Testis (tissue), 3 donors: ENCODE measurements around the gene OR10G8. TPM values are rescaled to one million over a fixed set of nuclear protein-coding genes. Genes with fewer than 3 reads are reported as not detected.

Experiments
- DNase-seq: peaks from one replicate; pipeline ENCODE4 v3.0.0-alpha.2; 2019
- H3K27ac ChIP-seq, 2 donors: fragments of 200-600 bp; sonication (generic); one replicate each; pipeline ENCODE4 v1.5.1; 2019
- H3K27me3 ChIP-seq: fragments of 200-600 bp; sonication (generic); one replicate; pipeline ENCODE4 v1.5.1; 2019
- H3K36me3 ChIP-seq: fragments of 200-600 bp; sonication (generic); one replicate; pipeline ENCODE4 v1.5.1; 2017; ENCODE audit warnings: low read depth; ENCODE audit errors: missing control alignments
- H3K4me1 ChIP-seq: fragments of 200-600 bp; sonication (generic); one replicate; pipeline ENCODE4 v1.5.1; 2019
- H3K4me3 ChIP-seq, 2 donors: fragments of 200-600 bp; sonication (generic); one replicate each; pipeline ENCODE4 v1.5.1; 2017 to 2019
- H3K9me3 ChIP-seq: fragments of 200-600 bp; sonication (generic); one replicate; pipeline ENCODE4 v1.5.1; 2017
- POLR2A ChIP-seq: fragments of 450-650 bp; IDR thresholded peaks from one replicate; pipeline ENCODE4 v1.6.1; 2017; ENCODE audit warnings: antibody characterized with exemption, mild to moderate bottlenecking, moderate library complexity
- WGBS, 2 donors: methylation state at CpG; one replicate each; pipeline ENCODE4 v1.1.5; 2018; 5-methylcytosine and 5-hydroxymethylcytosine counted together
- intact Hi-C: fragments of 100-400 bp; cut with DNase I; formaldehyde crosslinking; loops from one replicate; pipeline ENCODE4 v1.15.1; 2023; ENCODE audit warnings: low total_unique reads
- polyA plus RNA-seq: library from polyadenylated mRNA; stranded (reverse); fragments of 350-450 nt; fragmentation: Illumina TruSeq; extraction: RNeasy Lipid Tissue Mini Kit (QIAGEN cat#74804); gene quantifications from one replicate; pipeline ENCODE4 v1.2.3, GENCODE V29; 2014; ENCODE audit warnings: low read depth, low replicate concordance; ENCODE audit not compliant: insufficient read depth
- total RNA-seq, 2 donors: library from RNA; depleted of rRNA; stranded (reverse); fragments of >200 nt; gene quantifications; one replicate each; pipeline ENCODE4 v1.2.3, GENCODE V29; 2016
- TF ChIP-seq, protein P1 (sequence below), 3 experiments: fragments of 450-650 bp in 2 of 3; fragments of 200-600 bp in 1 of 3; sonication (generic) in 1 of 3; IDR thresholded peaks; one replicate each; pipeline ENCODE4 v1.5.1; 2016 to 2019; ENCODE audit warnings: antibody characterized with exemption in 3 of 3, mild to moderate bottlenecking in 2 of 3, moderate library complexity in 1 of 3

OR10G8 gene
- total and polyA plus RNA-seq, 3 donors from 2014 or later: 1.7 to 5.8 TPM; not detected in 1

DNA sequence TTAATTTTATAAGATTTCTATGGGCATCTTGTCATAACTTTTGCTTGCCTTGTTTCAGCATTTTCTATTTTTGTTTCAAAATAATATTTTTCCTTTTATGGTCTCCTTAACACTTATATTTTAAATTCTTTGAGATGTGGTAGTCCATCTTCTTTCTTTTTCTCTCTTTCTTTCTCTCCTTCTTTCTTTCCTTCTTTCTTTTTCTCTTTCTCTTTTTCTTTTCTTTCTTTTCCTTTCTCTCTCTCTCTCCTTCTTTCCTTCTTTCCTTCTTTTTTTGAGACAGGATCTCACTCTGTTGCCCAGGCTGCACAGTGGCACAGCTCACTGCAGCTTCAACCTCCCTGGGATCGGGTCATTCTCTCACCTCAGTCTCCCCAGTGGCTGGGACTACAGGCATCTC lies 50.7 kb downstream of the OR10G8 start:
- TF ChIP-seq, protein P1, sequence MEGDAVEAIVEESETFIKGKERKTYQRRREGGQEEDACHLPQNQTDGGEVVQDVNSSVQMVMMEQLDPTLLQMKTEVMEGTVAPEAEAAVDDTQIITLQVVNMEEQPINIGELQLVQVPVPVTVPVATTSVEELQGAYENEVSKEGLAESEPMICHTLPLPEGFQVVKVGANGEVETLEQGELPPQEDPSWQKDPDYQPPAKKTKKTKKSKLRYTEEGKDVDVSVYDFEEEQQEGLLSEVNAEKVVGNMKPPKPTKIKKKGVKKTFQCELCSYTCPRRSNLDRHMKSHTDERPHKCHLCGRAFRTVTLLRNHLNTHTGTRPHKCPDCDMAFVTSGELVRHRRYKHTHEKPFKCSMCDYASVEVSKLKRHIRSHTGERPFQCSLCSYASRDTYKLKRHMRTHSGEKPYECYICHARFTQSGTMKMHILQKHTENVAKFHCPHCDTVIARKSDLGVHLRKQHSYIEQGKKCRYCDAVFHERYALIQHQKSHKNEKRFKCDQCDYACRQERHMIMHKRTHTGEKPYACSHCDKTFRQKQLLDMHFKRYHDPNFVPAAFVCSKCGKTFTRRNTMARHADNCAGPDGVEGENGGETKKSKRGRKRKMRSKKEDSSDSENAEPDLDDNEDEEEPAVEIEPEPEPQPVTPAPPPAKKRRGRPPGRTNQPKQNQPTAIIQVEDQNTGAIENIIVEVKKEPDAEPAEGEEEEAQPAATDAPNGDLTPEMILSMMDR (IDR thresholded peaks at IDR 0.05): no peak
- no peak for TF ChIP-seq POLR2A
- Histone ChIP-seq H3K36me3 (no peaks in the 10 kb centered on the region), H3K4me3 (no peak overlapping the region), H3K9me3 (no peaks in the 10 kb centered on the region), H3K27me3 (no peaks in the 10 kb centered on the region), H3K4me1 (peaks cover 9% of the 10 kb centered on the region), H3K27ac (no peak overlapping the region)
- DNase-seq: no peak
- WGBS, 2 donors: 78 to 94% methylated on average over 1 of the region's 1 CpG
- intact Hi-C loops: no loop called here

DNA sequence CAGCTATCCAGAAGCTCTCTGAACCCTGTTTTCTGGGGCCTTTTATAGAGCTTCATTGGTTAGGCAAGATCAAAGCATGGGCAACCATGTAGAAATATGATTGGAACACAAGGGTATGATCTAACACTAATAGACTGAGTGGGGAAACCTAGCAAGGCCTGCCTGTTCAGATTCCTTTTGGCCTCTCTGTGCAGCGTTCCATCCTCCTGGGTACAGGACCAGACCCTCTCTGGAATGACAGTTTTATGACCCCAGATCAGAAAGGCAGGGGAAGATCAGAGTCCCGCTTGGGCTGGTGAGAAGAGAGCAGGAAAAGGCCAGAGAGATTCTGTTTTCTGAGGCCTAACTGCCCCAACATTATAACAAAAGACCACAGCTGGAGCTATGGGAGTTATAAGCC lies 52.0 kb downstream of the OR10G8 start:
- H3K27ac ChIP-seq: no peak overlapping the region
- H3K27me3 ChIP-seq: no peaks in the 10 kb centered on the region
- no peak for TF ChIP-seq POLR2A
- TF ChIP-seq, protein P1 (IDR thresholded peaks at IDR 0.05): no peak
- H3K4me3 ChIP-seq: no peak overlapping the region
- H3K4me1 ChIP-seq: peaks cover 9% of the 10 kb centered on the region
- WGBS, 2 donors: 91 to 98% methylated on average over 2 of the region's 2 CpGs
- DNase-seq: no peak
- H3K9me3 ChIP-seq: no peaks in the 10 kb centered on the region
- intact Hi-C loops: no loop called here
- no peaks in the 10 kb centered on the region for H3K36me3 ChIP-seq

DNA sequence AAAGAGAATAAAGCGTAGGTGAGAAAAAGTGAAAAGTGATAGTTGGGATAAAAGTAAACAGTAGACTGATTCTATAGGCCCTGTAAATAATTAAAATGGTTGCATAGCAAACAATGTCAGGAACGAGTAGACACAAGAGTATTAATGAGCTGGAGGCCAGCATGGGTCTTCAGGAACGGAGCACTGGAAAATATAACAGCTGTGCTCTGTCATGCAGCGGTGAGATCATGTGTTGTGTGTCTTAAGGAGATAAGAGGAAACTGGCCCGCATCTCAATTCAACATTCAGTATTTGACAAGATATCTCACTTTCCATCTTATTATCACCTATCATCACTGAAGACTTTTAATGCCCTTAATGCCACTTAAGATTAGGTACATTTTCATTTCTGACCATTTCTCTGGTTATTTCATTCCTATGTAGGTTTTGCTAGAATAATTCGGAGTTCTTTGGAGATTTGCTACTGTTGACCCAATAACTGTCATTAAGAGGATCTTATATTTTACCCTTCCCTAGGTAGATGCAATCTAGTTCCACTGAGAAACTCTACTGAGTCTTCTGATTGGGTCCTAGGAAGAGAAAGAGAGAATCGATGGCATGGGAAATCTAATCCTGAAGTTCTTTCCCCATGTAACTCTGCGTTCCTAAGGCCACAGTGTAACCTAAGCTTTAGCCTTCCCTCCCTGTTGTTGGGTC lies 53.2 kb downstream of the OR10G8 start:
- Histone ChIP-seq H3K4me3 (no peak overlapping the region), H3K36me3 (no peaks in the 10 kb centered on the region), H3K27me3 (no peaks in the 10 kb centered on the region), H3K9me3 (no peaks in the 10 kb centered on the region), H3K4me1 (peaks cover 9% of the 10 kb centered on the region), H3K27ac (no peak overlapping the region)
- TF ChIP-seq POLR2A: no peak
- TF ChIP-seq, protein P1 (IDR thresholded peaks at IDR 0.05): no peak
- DNase-seq: no peak
- intact Hi-C loops: no loop called here
- 72 to 73% methylated on average over 8 of the region's 8 CpGs for WGBS, 2 donors

Other genes with a start within 250 kb of the OR10G8 start
- gene OR6M1, start 220.4 kb upstream of the OR10G8 start, total RNA-seq: not detected
- gene OR6M1, start 220.4 kb upstream of the OR10G8 start, polyA plus RNA-seq: not detected
- 1 to 10 TPM; 6.1 to 10.0 TPM for gene TMEM225, start 141.1 kb upstream of the OR10G8 start, total RNA-seq
- 49.1 TPM for gene TMEM225, start 141.1 kb upstream of the OR10G8 start, polyA plus RNA-seq
- 10 to 100 TPM in 1 of 2 donors, 1 to 10 TPM in 1; 5.6 to 11.7 TPM for gene OR8D4, start 124.6 kb upstream of the OR10G8 start, total RNA-seq
- gene OR8D4, start 124.6 kb upstream of the OR10G8 start, polyA plus RNA-seq: not detected
- gene OR4D5, start 87.2 kb upstream of the OR10G8 start, total RNA-seq: 1 to 10 TPM; 4.0 to 5.5 TPM
- gene OR4D5, start 87.2 kb upstream of the OR10G8 start, polyA plus RNA-seq: not detected
- not detected for gene OR6T1, start 83.0 kb upstream of the OR10G8 start, total RNA-seq
- gene OR6T1, start 83.0 kb upstream of the OR10G8 start, polyA plus RNA-seq: 0.71 TPM
- not detected for gene OR10S1, start 49.0 kb upstream of the OR10G8 start, total RNA-seq
- not detected for gene OR10S1, start 49.0 kb upstream of the OR10G8 start, polyA plus RNA-seq
- gene OR10G6, start 31.6 kb upstream of the OR10G8 start, total RNA-seq: not detected
- gene OR10G6, start 31.6 kb upstream of the OR10G8 start, polyA plus RNA-seq: not detected
- gene OR10G4, start 13.8 kb upstream of the OR10G8 start, total RNA-seq: 1 to 10 TPM; 4.1 to 4.6 TPM
- gene OR10G4, start 13.8 kb upstream of the OR10G8 start, polyA plus RNA-seq: 0.15 TPM
- 1 to 10 TPM; 1.9 to 2.4 TPM for gene OR10G9, start 3.8 kb upstream of the OR10G8 start, total RNA-seq
- gene OR10G9, start 3.8 kb upstream of the OR10G8 start, polyA plus RNA-seq: not detected
- not detected for gene OR10G7, start 14.5 kb downstream of the OR10G8 start, total RNA-seq
- gene OR10G7, start 14.5 kb downstream of the OR10G8 start, polyA plus RNA-seq: not detected
- 10 to 100 TPM; 26.6 to 31.3 TPM for gene VWA5A, start 88.7 kb downstream of the OR10G8 start, total RNA-seq
- gene VWA5A, start 88.7 kb downstream of the OR10G8 start, polyA plus RNA-seq: 28.3 TPM
- gene OR10D3, start 156.5 kb downstream of the OR10G8 start, total RNA-seq: 1 to 10 TPM; 1.5 to 1.6 TPM
- gene OR10D3, start 156.5 kb downstream of the OR10G8 start, polyA plus RNA-seq: not detected
- gene OR8G1, start 214.3 kb downstream of the OR10G8 start, total RNA-seq: 1 to 10 TPM; 1.2 to 2.6 TPM
- 0.29 TPM for gene OR8G1, start 214.3 kb downstream of the OR10G8 start, polyA plus RNA-seq
- 1 to 10 TPM; 2.5 to 4.5 TPM for gene OR8G5, start 229.6 kb downstream of the OR10G8 start, total RNA-seq
- 5.7 TPM for gene OR8G5, start 229.6 kb downstream of the OR10G8 start, polyA plus RNA-seq